ENCODE data around the gene TMEM242.

GRCh38 chr6:157368359-157369049, 45.2 kb upstream of the TMEM242 start:
- TF ChIP-seq CTCF (IDR thresholded peaks at IDR 0.05 in 4 of 5, conservative IDR thresholded peaks at IDR 0.05 in 1 of 5): no peak
- TF ChIP-seq POLR2A (IDR thresholded peaks at IDR 0.05): no peak
